Liver (tissue), 9 donors: ENCODE results near the gene AIPL1. TPM values are rescaled to one million over a fixed set of nuclear protein-coding genes. Genes with fewer than 3 reads are reported as not detected.

Source experiments
- DNase-seq: peaks from one replicate; pipeline ENCODE4 v3.0.0-alpha.2; 2017; ENCODE audit warnings: low spot score
- H3K27ac ChIP-seq, 2 donors: one replicate each; pipeline ENCODE4 v1.7.0; 2013; ENCODE audit warnings: inconsistent platforms in 2 of 2, low read length in 2 of 2, control low read depth in 1 of 2, low read depth in 1 of 2, mild to moderate bottlenecking in 1 of 2
- H3K27me3 ChIP-seq, 4 donors: one replicate each; pipeline versions ENCODE4 v1.6.1 to v1.7.0; 2013; ENCODE audit warnings: low read length in 3 of 4, inconsistent platforms in 1 of 4, mild to moderate bottlenecking in 1 of 4, moderate library complexity in 1 of 4; ENCODE audit not compliant: control insufficient read depth in 4 of 4, insufficient read depth in 4 of 4
- H3K36me3 ChIP-seq, 4 donors: one replicate each; pipeline versions ENCODE4 v1.6.1 to v1.7.0; 2013; ENCODE audit warnings: low read length in 3 of 4, mild to moderate bottlenecking in 3 of 4, low read depth in 1 of 4, moderate library complexity in 1 of 4; ENCODE audit not compliant: control insufficient read depth in 4 of 4, insufficient read depth in 3 of 4
- H3K4me1 ChIP-seq, 4 donors: one replicate each; pipeline versions ENCODE4 v1.6.1 to v1.7.0; 2013; ENCODE audit warnings: low read length in 3 of 4, mild to moderate bottlenecking in 3 of 4, moderate library complexity in 1 of 4; ENCODE audit not compliant: control insufficient read depth in 4 of 4, insufficient read depth in 4 of 4
- H3K4me3 ChIP-seq, 3 donors: one replicate each; pipeline versions ENCODE4 v1.6.1 to v1.7.0; 2013; ENCODE audit warnings: low read length in 3 of 3, control low read depth in 1 of 3, low read depth in 1 of 3, mild to moderate bottlenecking in 1 of 3
- H3K9ac ChIP-seq, 2 donors: one replicate each; pipeline ENCODE4 v1.7.0; 2013; ENCODE audit warnings: low read length in 2 of 2, mild to moderate bottlenecking in 2 of 2, moderate library complexity in 2 of 2, control low read depth in 1 of 2, low read depth in 1 of 2
- H3K9me3 ChIP-seq, 4 donors: one replicate each; pipeline versions ENCODE4 v1.6.1 to v1.7.0; 2013; ENCODE audit warnings: low read length in 3 of 4; ENCODE audit not compliant: control insufficient read depth in 4 of 4
- ATF3 ChIP-seq: IDR thresholded peaks from 2 replicates; pipeline ENCODE4 v1.6.1; 2016; ENCODE audit warnings: antibody characterized with exemption
- EGR1 ChIP-seq, 2 donors: IDR thresholded peaks; 2 replicates each; pipeline ENCODE4 v1.6.1; 2016 to 2018; ENCODE audit warnings: antibody characterized with exemption in 2 of 2, low read depth in 2 of 2
- FOXA1 ChIP-seq: IDR thresholded peaks from 2 replicates; pipeline ENCODE4 v1.6.1; 2016; ENCODE audit warnings: antibody characterized with exemption
- FOXA2 ChIP-seq: IDR thresholded peaks from 2 replicates; pipeline ENCODE4 v1.6.1; 2016; ENCODE audit warnings: antibody characterized with exemption
- GABPA ChIP-seq, 2 donors: IDR thresholded peaks in 1 of 2; conservative IDR thresholded peaks in 1 of 2; 2 replicates each; pipeline ENCODE4 v1.6.1; 2016; ENCODE audit warnings: antibody characterized with exemption in 2 of 2, mild to moderate bottlenecking in 1 of 2, moderate library complexity in 1 of 2
- HNF4A ChIP-seq, 2 donors: conservative IDR thresholded peaks; 2 replicates each; pipeline ENCODE4 v1.6.1; 2016; ENCODE audit warnings: antibody characterized with exemption in 2 of 2, mild to moderate bottlenecking in 2 of 2
- JUND ChIP-seq, 2 donors: IDR thresholded peaks; 2 replicates each; pipeline ENCODE4 v1.6.1; 2016; ENCODE audit warnings: antibody characterized with exemption in 2 of 2
- MAX ChIP-seq: IDR thresholded peaks from 2 replicates; pipeline ENCODE4 v1.6.1; 2016; ENCODE audit warnings: antibody characterized with exemption
- NR2F2 ChIP-seq: IDR thresholded peaks from 2 replicates; pipeline ENCODE4 v1.6.1; 2016; ENCODE audit warnings: antibody characterized with exemption
- RAD21 ChIP-seq, 2 donors: IDR thresholded peaks; 2 replicates each; pipeline ENCODE4 v1.6.1; 2016; ENCODE audit warnings: antibody characterized with exemption in 2 of 2, mild to moderate bottlenecking in 2 of 2
- SP1 ChIP-seq: IDR thresholded peaks from 2 replicates; pipeline ENCODE4 v1.6.1; 2018; ENCODE audit warnings: antibody characterized with exemption, mild to moderate bottlenecking
- TAF1 ChIP-seq: conservative IDR thresholded peaks from 2 replicates; pipeline ENCODE4 v1.6.1; 2016; ENCODE audit warnings: antibody characterized with exemption, mild to moderate bottlenecking
- YY1 ChIP-seq: IDR thresholded peaks from 2 replicates; pipeline ENCODE4 v1.6.1; 2016; ENCODE audit warnings: antibody characterized with exemption, mild to moderate bottlenecking
- WGBS: extraction: QIAGEN DNeasy Blood & Tissue Kit; methylation state at CpG from one replicate; pipeline ENCODE4 v1.1.7; 2013; 5-methylcytosine and 5-hydroxymethylcytosine counted together
- polyA plus RNA-seq, 2 donors: library from polyadenylated mRNA; stranded (reverse) in 1 of 2; unstranded in 1 of 2; fragments of 200-250 nt in 1 of 2; fragments of >200 nt in 1 of 2; fragmentation: Nextera tagmentation in 1 of 2; extraction: Ambion mirVana in 1 of 2; gene quantifications; one replicate each; pipeline versions ENCODE4 v1.2.1 to v1.2.3, GENCODE V29; 2013 to 2015
- total RNA-seq, 2 donors: library from RNA; depleted of rRNA; stranded (reverse); fragments of >200 nt; gene quantifications; one replicate each; pipeline ENCODE4 v1.2.3, GENCODE V29; 2014
- TF ChIP-seq, protein P1 (sequence below): IDR thresholded peaks from 2 replicates; pipeline ENCODE4 v1.6.1; 2016; ENCODE audit warnings: antibody characterized with exemption, mild to moderate bottlenecking
- TF ChIP-seq, protein P2 (sequence below): IDR thresholded peaks from 2 replicates; pipeline ENCODE4 v1.6.1; 2016; ENCODE audit warnings: antibody characterized with exemption
- donor health status: healthy.
- donor health status: healthy.
- donor health status: healthy.
- donor health status: healthy.
- donor health status: healthy.

The AIPL1 gene
- total and polyA plus RNA-seq, 4 donors = not detected

DNA sequence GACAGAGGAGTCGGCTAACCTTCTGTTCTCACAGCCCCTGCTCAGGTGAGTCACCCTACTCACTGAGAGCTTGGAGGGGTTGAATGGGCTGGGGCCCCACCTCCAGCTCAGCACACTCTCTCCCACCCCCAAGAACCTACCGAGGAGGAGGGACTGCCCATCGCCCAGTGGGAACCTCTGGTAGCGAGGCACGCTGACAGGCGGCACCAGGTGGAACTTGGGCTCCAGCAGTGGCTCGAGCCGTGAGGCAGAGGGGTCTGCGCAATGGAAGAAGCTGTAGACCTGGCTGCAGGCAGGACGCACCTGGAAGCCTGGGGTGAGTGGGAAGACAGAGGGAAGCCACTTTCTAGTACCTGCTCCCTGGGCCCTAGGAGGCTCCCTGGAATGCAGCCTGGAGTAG is 37.6 kb upstream of the AIPL1 start:
- no peaks in the 10 kb centered on the region for H3K4me1 ChIP-seq
- no peak overlapping the region for H3K9ac ChIP-seq
- no peak for DNase-seq
- no peak for TF ChIP-seq SP1
- no peak for TF ChIP-seq TAF1
- TF ChIP-seq RAD21 (IDR thresholded peaks at IDR 0.05) = no peak
- no peak for TF ChIP-seq FOXA1
- no peak for TF ChIP-seq ATF3
- no peak for TF ChIP-seq EGR1 (IDR thresholded peaks at IDR 0.05; ENCODE audit: low read depth in 2 of 2)
- WGBS = 90% methylated on average over 10 of the region's 10 CpGs
- H3K36me3 ChIP-seq = no peaks in the 10 kb centered on the region
- no peak overlapping the region for H3K27ac ChIP-seq
- no peaks in the 10 kb centered on the region for H3K27me3 ChIP-seq
- H3K4me3 ChIP-seq = no peak overlapping the region
- H3K9me3 ChIP-seq = no peaks in the 10 kb centered on the region

DNA sequence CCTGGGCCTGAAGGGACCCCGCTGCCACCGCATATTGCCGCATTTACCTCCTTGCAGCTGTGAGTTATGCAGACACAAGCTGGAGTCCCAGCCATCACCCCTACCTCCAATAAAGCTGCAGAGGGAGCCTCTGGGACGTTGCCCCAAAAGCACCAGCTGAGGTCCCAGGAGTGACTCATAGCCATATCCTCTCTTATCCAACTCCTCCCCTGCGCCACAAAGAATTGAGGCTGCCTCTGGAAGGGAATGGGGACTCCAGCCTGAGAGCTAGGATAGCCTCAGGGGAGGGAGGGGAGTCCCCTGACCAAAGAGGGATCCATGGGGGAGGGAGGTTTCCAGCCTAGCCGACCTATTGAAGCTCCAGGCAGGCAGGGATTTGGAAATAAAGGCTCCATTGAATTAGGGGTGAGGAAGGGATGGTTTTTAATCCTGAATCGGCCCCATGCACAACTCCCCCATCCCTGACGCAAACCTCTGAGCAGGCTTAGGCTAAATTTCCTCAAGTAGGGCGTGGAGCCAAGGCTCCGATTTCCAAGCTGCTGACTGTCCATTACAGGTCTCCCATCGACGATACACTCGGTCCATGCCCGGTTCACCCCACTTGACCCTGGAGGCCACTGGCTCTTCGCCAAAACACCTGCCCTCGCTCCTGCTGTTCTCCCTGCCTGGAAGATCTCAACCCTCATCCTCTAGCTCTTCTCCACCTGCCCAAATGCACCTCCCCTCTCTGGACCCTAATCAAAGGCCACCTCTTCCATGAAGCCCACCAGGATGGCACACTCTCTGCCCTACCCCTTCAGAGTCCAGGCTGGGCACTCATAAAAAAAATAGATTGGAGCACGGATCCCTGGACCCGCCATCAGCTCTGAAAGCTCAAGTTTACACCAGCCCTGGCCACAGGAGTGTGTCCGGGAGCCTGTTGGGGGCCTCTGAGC is 36.9 kb upstream of the AIPL1 start:
- no peak for DNase-seq
- no peak for TF ChIP-seq FOXA1
- TF ChIP-seq, protein P1, sequence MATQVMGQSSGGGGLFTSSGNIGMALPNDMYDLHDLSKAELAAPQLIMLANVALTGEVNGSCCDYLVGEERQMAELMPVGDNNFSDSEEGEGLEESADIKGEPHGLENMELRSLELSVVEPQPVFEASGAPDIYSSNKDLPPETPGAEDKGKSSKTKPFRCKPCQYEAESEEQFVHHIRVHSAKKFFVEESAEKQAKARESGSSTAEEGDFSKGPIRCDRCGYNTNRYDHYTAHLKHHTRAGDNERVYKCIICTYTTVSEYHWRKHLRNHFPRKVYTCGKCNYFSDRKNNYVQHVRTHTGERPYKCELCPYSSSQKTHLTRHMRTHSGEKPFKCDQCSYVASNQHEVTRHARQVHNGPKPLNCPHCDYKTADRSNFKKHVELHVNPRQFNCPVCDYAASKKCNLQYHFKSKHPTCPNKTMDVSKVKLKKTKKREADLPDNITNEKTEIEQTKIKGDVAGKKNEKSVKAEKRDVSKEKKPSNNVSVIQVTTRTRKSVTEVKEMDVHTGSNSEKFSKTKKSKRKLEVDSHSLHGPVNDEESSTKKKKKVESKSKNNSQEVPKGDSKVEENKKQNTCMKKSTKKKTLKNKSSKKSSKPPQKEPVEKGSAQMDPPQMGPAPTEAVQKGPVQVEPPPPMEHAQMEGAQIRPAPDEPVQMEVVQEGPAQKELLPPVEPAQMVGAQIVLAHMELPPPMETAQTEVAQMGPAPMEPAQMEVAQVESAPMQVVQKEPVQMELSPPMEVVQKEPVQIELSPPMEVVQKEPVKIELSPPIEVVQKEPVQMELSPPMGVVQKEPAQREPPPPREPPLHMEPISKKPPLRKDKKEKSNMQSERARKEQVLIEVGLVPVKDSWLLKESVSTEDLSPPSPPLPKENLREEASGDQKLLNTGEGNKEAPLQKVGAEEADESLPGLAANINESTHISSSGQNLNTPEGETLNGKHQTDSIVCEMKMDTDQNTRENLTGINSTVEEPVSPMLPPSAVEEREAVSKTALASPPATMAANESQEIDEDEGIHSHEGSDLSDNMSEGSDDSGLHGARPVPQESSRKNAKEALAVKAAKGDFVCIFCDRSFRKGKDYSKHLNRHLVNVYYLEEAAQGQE = no peak
- TF ChIP-seq GABPA (IDR thresholded peaks at IDR 0.05 in 1 of 2, conservative IDR thresholded peaks at IDR 0.05 in 1 of 2) = no peak
- TF ChIP-seq YY1 = no peak
- TF ChIP-seq EGR1 (IDR thresholded peaks at IDR 0.05; ENCODE audit: low read depth in 2 of 2) = no peak
- TF ChIP-seq NR2F2 = no peak
- no peak for TF ChIP-seq RAD21 (IDR thresholded peaks at IDR 0.05)
- no peak for TF ChIP-seq MAX
- no peak for TF ChIP-seq TAF1
- TF ChIP-seq, protein P2, sequence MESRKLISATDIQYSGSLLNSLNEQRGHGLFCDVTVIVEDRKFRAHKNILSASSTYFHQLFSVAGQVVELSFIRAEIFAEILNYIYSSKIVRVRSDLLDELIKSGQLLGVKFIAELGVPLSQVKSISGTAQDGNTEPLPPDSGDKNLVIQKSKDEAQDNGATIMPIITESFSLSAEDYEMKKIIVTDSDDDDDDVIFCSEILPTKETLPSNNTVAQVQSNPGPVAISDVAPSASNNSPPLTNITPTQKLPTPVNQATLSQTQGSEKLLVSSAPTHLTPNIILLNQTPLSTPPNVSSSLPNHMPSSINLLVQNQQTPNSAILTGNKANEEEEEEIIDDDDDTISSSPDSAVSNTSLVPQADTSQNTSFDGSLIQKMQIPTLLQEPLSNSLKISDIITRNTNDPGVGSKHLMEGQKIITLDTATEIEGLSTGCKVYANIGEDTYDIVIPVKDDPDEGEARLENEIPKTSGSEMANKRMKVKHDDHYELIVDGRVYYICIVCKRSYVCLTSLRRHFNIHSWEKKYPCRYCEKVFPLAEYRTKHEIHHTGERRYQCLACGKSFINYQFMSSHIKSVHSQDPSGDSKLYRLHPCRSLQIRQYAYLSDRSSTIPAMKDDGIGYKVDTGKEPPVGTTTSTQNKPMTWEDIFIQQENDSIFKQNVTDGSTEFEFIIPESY = no peak
- TF ChIP-seq FOXA2 = no peak
- TF ChIP-seq JUND (IDR thresholded peaks at IDR 0.05) = no peak
- no peak for TF ChIP-seq HNF4A (conservative IDR thresholded peaks at IDR 0.05)
- H3K27me3 ChIP-seq = no peaks in the 10 kb centered on the region
- H3K27ac ChIP-seq = no peak overlapping the region
- H3K9me3 ChIP-seq = no peaks in the 10 kb centered on the region
- H3K4me3 ChIP-seq = no peak overlapping the region
- 74% methylated on average over 19 of the region's 19 CpGs for WGBS
- no peaks in the 10 kb centered on the region for H3K36me3 ChIP-seq
- H3K9ac ChIP-seq = no peak overlapping the region
- no peaks in the 10 kb centered on the region for H3K4me1 ChIP-seq
